Hematopoietic multipotent progenitor cell treated with erythropoietin and hydrocortisone succinate and interleukin-3 and kit ligand, for 15 days (in vitro differentiated cells): ENCODE measurements around the gene FAM25G.
"Not testable (repeated sequence)": the region's sequence is repeated elsewhere in the genome, so short reads cannot be mapped to it uniquely, and the experiment has no call there.

Source experiments
- DNase-seq: peaks from one replicate; pipeline ENCODE4 v3.0.0-alpha.2; 2015; ENCODE audit warnings: low spot score

Gene FAM25G

DNA sequence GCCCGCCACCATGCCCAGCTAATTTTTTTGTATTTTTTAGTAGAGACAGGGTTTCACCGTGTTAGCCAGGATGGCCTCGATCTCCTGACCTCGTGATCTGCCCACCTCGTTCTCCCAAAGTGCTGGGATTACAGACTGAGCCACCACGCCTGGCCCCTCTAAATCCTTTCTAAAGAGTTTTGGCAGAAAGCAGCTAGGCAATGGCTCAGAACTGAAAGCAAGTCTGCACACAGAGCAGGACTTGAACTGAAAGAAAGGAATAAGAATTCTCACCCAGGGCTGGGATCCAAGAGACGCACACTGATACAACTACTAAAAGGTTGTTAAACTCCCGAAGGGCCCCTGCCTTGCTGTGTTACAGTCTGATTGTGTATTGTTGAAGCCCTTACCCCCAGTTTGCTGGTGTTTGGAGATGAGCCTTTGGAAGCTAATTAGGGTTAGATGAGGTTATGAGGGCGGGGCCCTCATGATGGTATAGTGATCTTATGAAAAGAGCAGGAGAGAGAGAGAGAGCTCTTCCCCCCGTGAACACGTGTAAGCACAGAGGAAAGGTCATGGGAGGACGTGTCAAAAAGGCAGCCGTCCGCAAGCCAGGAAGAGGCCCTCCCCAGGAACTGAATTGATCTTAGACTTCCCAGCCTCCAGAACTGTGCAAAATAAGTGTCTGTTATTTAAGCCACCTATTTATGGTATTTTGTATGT, 26.1 kb downstream of the FAM25G start:
- not testable (repeated sequence) for DNase-seq

DNA sequence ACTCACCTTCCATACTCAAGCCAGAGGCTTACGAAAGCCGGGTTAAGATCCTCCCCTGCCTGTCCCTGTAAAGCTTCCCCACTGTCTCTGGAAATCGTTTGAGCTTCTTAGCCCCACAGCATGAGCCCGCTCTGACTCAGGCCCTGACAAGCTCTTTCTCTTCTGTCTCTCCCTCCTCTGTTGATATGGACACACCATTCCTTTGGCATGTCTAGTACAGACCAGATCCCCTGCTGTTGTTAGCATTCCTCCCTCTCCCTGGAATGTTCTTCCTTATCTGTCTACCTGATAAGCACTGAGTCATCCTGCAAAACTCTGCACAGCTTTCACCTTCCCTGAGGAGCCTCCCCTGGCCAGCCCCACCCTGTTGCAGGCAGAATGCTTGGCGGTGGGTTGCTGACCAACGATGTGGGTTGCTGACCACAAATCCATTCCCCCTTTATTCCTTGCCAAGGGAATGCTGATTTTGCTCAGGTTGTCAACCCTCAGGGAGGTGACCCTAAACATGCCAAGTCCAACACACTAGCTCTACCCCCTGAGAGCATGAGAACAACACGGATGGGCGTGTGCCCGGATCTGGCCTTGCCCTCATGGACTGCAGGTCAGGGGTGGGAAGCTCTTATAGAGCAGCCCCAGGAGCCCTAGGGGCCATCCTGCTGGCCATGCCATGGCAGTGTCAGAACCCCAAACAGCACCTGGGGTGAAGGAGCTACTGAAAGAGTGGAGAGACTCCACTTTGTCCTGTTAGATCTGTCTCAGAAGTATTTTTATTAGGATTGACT, 28.7 kb downstream of the FAM25G start:
- not testable (repeated sequence) for DNase-seq

DNA sequence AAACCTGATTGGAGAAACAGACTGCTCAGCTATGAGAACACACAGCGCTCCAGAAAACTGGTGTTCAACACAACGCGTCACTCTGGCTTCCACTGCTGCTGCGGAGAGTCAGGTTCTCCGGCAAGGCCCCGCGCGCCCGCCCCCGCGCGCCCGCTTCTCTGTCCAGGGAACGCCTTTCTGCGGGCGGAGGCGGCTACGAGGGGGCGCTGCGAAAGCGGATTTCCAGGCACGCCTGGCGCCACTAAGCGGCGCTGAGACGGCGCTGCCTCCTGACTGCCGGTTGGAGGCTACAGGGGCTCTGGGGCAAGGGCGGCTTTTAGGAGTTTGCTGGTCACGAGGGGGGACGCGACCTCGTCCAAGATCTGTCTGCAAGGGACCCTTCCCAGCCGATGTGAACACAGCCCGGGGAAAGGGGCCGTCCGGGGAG, 30.2 kb downstream of the FAM25G start:
- DNase-seq, result peak; percentile 16

DNA sequence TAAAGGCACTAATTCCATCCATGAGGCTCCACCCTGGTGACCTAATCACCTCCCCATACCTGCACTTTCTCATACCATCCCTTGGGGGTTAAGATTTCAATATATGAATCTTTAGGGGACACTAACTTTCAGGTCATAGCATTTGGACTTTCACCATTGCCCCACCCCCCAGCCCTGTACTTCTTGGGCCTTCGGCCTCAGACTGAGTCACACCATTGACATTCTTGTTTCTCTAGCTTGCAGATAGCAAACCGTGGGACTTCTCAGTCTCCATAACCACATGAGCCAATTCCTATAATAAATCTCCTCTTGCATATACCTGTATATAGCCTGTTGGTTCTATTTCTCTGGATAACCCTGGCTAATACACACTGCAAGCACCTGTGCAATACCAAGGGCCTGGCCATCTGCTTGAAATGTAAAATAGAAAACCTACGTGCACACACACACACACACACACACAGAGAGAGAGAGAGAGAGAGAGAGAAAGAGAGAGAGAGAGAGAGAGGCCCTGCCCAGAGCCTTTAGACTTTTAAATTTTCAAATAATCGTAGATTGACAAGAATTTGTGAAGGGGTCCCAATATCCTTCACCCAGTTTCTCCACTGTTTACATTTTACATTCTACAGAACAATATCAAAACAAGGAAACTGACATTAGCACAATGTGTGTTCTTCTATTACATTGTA, 32.9 kb downstream of the FAM25G start:
- no peak for DNase-seq

DNA sequence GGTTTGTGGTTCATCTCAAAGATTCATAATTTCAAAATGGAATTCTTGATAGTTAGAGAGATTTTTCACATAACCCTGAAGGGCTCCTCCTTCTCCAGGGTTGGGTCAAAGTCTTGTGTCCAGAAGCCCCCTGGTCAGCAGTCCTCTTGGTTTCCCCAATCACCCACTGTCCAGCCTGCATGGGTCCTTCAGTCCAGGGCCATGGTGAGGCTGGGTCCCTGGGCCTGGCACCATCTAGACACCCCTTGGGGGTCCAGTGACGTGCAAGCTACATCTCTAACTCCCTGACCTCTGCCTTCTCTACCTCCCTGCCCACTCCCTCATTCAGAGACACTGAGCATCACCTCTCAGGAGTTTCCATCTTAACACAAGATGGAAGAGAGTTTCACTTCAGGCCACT, 33.7 kb downstream of the FAM25G start:
- no peak for DNase-seq

DNA sequence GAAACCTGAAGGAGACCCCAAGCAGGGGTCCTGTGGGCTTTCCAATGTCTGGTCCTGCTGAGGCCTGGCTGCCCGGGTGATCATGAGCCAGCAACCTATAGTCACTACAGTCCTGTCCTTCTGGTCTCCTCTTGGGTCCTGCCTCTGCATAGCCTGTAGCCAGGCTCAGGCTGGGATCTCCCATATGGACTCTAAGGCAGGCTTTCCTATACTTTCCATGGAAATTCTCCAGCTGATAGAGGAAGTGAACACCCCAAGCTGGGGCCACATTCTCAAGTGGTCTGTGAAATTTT, 34.0 kb downstream of the FAM25G start:
- DNase-seq, result no peak

DNA sequence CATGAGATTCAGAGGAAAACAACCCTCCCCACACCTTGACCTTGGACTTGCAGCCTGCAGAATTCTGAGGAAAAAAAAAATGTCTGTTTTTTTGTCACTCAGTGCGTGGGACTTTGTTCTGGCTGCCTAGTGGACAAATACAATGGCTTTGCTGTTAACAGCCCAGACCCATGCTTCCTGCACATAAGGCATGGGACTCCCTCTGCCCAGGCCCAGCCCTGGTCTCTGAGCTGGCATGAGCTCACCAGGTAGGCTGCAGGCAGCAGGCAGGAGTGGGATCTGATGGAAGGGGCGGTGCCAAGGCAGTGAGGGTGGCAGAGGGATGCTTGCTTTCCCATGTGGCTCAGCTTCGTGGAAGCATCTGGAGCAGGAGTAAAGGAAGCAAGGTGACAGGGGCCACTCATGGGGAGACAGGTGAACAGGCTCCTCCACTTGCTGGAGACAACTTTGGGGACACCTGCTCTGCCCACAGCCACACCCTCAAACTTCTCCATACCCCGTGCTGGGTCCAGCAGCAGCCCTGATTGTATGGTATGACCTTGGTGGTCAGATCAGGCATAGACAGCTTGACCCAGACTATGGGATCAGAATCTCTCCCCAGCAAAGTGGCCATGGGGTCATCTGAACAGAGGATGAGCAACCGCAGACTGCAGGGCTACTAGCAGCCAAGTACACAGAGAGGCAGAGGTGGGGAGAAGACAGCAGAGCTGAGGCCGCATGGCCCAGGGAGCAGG, 34.5 kb downstream of the FAM25G start:
- no peak for DNase-seq

DNA sequence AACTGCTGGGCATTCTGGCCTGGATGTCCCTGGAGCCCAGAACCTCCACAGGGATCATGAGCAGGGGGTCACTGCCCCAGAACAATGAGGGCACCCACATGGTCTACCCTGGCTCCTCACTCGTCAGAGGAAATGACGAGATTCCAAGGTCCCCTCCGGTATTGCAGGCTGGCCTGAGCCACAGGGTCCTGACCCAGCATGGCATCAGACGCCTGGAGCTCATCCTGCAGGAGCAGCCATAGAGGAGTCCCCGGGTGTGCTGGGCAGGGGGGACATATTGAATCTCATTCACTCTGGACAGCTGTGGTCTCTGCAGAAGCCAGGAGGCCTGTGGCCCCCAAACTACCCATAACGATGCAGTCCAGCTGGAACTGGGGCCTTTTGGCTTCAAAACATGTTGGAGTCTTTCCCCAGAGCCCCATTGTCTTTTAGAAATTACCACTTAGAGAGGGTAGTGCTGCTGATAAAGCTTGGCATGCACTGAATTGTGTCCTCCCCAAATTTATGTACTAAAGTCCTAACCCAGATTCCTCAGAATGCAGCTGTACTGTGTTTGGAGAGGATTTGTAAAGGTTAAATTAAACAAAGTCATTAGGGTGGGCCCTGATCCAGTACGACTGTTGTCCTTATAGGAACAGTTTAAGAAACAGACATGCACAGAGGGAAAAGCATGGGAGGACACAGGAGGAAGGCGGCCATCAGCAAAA, 35.3 kb downstream of the FAM25G start:
- no peak for DNase-seq

DNA sequence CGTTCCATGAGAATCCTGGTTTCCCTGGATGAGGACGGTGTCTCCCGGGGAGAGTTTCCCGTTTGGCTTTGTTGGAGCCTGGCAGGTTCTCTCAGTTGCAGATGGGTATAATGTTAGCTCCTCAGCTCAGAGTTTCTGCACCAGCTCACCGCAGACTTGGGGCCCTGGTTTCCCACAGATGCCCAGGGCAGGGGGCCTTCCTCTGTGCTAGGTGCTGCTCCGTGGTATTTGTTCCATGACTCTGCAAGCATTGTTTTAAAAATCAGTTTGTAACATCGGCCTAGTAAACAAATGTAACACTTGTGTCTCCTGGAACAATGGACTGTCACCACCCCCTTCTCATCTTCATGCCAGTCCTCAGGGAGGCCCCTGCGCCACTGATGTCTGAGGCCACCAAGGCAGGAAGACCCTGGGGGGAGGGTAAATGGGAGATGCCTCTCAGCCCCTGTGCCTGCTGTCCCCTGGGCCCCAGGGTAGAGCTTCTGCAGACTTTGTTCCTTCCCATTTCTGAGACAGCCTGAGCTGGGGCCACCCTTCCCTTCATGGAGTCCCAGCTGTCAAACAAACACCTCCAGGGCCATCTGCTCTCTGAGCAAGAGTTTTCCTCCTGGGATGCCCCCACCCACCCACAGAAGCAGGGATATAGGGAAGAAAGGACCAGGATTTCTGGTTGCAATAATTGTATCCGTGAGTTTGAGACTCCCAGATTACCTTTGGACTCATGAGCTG, 36.0 kb downstream of the FAM25G start:
- DNase-seq, result not testable (repeated sequence)

DNA sequence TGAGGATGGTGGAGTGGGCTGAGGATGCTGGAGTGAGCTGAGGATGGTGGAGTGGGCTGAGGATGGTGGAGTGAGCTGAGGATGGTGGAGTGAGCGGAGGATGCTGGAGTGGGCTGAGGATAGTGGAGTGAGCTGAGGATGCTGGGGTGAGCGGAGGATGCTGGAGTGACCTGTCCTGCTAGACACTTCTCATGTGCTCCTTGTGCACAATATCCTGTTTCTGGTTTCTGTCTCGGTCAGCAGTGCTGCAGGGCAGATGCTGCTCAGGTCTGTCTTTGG, 36.8 kb downstream of the FAM25G start:
- no peak for DNase-seq

DNA sequence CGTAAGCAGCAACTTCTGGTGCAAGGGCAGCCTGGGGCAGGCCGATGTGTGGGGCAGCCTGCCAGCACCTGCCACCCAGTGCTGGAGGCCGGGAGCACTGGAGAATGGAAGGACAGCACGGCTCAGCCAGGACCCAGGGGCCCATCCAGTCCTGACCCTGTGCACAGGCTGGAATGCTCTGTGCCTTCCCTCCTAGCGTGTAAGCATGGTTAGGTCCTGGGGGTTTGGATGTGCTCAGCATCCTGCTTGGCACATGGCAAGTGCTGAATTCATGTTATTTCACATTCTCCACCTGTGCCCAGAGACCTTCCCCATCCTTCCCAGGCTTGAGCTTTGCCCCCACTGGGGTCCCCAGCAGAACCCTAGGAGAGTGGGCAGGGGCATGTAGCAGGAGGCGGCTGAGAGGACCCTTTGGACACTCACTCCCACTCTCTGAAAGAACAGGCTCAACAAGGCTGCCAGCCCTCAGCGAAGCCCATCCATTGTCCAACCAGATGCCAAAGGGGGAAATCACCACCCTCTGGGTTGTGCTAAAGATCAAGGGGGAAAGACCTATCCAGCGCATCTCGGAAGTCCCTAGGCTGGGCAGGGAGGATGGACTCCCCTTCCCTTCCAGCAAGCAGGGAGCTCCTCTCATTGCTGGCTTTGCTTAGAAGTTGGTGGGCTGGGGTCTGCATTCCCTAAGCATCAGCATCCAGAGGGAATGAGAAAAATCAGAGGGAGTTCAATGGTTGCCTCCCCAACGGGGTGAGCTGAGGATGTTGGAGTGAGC, 37.3 kb downstream of the FAM25G start:
- DNase-seq, result no peak

DNA sequence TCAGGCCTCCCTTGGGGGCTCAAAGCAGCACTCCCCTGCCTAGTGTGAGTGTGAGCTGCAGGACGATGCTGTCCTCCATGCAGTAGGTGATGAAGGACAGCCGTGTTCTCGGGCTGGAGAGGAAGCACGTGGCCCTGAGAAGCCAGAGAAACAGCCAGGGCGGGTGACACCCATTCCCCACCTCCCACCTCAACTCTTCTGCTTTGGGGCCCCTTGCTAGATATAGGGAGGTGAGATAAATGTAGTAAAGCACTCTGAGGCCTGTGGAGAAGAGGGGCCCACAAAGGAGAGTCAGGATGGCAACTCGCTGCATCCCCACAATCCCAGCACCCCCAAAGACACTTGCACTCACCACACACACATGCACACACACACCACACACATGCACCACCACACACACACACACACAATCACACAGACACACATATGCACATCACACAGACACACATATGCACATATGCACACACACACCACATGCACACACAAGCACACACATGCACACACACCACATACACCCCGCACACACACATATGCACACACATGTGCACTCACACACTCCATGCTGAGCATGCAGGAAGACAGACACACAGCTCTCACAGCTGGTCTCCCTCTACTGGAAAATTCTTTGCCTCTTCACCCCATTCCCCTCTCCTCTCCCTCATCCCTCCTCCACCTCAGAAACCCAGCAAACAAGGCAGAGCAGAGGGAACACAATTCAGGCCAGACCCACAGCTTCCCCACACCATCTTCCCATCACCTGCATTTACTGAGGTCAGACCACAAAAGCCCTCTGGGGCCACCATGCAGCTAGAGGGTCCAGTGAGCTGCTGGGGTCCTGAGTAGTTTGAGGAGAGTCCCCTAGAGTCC, 38.1 kb downstream of the FAM25G start:
- DNase-seq, result no peak

DNA sequence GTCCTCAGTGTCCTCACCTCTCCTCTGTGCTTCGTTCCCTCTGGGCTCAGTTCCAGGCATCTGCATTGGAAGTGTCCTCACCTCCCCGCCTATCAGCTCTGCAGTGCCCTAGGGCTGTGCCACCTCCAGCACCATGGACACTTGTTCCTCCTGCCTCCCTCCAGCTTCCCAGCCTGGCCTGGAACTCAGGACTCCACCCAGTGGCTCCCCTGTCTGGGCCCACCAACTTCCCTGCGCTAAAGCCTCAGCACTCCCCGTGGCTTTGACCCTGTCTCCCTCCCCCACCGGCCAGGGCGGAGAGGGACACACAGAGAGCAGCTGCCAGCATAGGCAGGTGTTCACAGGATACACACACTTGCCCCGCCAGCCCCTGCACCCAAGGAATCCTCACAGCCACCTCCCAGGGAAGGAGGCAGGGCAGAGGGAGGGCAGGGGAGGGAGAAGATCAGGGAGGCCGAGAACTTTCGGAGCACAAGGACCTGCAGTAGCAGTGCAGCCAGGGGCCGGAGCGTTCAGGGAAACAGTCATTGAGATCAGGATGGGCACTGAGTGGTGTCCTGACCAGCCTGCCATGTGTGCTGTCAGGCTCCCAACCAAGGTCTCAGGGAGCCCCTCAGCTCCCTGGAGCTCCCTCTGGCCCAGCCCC, 38.9 kb downstream of the FAM25G start:
- no peak for DNase-seq

DNA sequence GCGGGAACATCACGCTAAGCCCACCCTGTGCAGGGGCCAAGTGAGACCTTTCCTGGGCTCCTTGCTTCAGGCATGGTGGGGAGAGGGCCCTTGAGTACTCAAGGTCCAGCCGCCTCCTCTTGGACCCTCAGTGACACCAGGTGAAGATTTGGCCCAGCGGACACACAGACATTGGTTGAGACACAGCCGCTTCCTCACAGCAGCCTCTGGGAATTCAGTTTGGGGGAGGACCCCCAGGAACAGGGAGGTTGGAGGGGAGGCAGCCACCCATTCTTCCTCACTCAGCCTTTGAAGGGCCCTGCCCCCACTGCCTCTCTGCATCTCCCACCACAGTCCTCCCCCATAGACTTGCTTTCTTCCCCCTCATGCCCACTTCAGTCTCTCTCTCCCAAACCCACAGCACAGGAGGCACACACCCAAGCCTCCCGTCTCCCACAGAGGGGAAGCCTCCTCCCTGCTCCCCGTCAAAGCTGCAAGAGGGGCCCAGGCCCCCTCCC, 39.5 kb downstream of the FAM25G start:
- no peak for DNase-seq

DNA sequence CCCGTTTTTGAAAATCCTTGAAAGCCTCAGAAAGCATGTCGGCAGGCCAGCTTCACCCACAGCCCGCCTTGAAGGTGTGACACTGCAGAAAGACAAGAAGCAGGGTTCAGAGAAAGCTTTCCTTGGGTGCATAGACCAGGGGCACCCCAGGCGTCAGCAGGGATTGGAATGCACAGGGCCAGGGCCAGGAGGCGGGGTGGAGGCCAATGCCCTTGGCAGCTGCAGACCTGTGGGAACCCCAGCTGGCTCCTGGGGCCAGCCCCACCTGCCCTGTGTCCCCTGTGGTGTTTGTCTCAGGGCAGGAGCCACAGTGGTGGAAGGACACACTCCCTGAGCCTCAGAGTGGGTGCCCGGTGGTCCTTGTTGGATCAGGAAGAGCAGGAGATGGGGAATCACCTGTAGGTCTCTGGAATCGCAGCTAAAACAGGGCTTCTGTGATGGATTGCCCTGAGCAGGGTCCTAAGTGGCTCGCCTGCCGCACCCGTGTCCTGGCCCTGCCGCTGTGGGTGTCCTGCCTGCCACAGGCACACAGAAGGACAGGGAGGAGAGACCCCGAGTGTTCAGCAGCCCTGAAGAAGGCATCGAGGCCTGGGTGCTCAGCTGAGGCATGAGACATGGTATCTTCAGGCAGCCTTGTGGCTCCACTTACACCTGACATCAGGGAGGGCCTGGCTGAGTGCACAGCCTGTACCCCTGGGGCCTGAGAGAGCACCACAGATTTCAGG, 40.1 kb downstream of the FAM25G start:
- no peak for DNase-seq

DNA sequence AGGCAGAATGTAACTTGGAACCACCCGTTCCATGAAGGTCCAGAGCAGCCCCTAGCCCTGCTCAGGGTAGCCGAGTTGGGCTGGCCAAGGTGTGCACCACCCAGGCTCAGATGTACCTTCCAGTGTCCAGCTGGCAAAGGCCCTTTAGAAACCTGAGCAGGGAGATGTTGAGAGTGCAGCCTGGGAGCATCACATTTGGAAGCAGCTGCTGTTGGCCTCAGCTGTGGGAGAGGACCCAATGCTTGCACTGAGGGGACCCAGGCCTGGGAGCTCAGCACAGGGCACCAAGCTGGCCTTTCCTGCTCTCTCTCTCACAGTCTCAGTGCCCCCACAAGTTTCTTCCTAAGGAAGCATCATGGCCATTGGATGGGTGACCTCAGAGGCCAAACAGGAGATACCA, 41.1 kb downstream of the FAM25G start:
- no peak for DNase-seq

DNA sequence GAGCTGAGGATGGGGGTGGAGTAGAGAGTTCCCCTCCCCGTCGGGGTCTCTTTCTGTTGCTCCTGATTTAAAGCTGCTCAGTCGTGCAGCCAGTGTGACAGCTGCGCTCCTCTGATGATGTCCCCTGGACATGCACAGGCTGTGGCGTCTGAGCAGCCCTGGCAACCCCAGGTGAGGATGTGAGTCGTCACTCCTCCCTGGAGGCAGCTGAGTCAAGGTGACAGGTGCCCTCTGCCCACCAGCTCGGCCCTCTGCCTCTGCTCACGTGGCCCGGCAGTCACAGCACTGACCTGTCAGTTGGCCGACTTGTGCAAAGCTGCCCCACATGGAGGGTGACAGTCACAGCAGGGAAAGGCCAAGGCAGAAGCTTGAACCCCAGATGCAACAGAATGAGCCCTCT, 41.5 kb downstream of the FAM25G start:
- DNase-seq, result no peak
